ENCODE data around the gene DMRTA2.
A peak's percentile ranks its signal among the peaks of the same experiment; 100 is the strongest.
"Not testable (repeated sequence)": the region's sequence is repeated elsewhere in the genome, so short reads cannot be mapped to it uniquely, and the experiment has no call there.

Gene DMRTA2

DNA sequence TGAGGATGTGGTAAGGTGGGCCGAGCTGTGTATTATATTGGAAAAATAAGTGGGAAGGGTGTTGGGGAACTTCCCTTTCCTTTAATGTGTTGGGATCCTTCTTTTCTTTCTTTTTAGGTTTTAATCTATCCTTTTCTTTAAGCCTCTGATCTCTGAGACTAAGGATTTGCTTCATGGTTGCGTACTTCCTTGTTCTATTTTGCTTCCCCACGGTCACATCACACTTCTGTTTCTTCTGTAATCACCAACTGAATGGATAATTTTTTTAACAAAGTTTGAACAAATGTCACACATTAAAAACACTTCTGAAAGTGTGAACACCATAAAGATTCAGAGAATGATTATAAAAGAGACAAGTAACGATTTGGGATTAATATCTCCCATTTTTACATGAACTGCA is 17.4 kb downstream of the DMRTA2 start:
- no peak for DNase-seq (ENCODE audit: low read depth)
- H3K4me3 ChIP-seq (ENCODE audit: low read depth, low read length): no peak overlapping the region
- TF ChIP-seq CTCF (IDR thresholded peaks at IDR 0.05; ENCODE audit: low read depth, low read length): no peak
- no peak for TF ChIP-seq MYC (IDR thresholded peaks at IDR 0.05; ENCODE audit: low read depth, low read length)

DNA sequence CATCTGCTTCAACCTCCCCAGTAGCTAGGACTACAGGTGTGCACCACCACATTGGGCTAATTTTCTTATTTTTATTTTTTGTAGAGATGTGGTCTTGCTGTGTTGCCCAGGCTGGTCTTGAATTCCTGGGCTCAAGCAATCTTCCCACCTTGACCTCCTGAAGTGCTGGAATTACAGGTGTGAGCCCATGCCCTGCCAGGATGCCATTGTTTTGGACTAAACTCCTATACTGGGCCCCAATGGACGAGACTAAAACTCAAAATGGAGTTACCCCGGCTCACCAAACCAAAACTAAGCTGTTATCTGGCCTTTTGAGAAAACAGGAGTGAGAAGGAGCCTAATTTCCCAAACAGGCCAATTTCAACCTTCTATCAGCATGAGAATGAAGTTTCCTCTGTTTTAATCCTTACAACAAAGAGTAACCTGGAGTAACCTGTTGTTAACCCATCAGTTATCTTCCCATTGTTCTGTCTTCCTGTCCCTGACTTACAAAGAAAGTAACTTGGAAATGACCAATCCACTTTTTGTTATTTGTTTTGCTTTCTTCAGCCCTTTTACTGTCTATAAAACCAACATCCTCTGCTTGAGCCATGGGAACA is 29.6 kb downstream of the DMRTA2 start:
- H3K4me3 ChIP-seq (ENCODE audit: low read depth, low read length): no peak overlapping the region
- TF ChIP-seq MAX (IDR thresholded peaks at IDR 0.05; ENCODE audit: low read depth, low read length) (no peak), CTCF (IDR thresholded peaks at IDR 0.05; ENCODE audit: low read depth, low read length) (no peak), POLR2A (IDR thresholded peaks at IDR 0.05; ENCODE audit: extremely low read depth, insufficient read length) (no peak), MYC (IDR thresholded peaks at IDR 0.05; ENCODE audit: low read depth, low read length) (no peak)
- no peak for DNase-seq (ENCODE audit: low read depth)

DNA sequence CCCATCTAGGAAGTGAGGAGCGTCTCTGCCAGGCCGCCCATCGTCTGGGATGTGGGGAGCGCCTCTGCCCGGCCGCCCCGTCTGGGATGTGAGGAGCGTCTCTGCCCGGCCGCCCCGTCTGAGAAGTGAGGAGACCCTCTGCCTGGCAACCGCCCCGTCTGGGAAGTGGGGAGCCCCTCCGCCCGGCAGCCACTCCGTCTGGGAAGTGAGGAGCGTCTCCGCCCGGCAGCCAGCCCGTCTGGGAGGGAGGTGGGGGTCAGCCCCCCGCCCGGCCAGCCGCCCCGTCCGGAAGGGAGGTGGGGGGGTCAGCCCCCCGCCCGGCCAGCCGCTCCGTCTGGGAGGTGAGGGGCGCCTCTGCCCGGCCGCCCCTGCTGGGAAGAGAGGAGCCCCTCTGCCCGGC is 41.7 kb downstream of the DMRTA2 start:
- H3K4me3 ChIP-seq (ENCODE audit: low read depth, low read length); DNase-seq (ENCODE audit: low read depth): not testable (repeated sequence)

DNA sequence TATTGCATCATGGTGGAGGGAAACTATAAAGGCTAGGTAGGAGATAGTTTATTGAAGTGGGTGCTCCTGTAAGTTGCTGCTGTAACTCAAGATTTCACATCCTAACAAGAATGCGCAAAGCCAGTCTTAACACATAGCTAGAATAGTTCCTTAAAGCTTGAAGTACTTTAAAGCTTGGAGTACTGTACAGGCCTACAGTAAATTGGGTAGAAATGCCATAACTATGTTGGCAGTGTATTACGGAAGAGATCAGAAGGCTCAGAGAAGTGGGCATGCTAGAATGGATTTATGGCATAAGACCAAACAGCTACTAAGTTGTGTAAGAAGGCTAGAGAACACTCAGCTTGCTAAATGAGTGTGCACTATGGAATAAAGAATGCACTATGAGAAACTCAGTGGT is 44.5 kb downstream of the DMRTA2 start:
- TF ChIP-seq POLR2A (IDR thresholded peaks at IDR 0.05; ENCODE audit: extremely low read depth, insufficient read length) (no peak), MYC (IDR thresholded peaks at IDR 0.05; ENCODE audit: low read depth, low read length) (no peak), CTCF (IDR thresholded peaks at IDR 0.05; ENCODE audit: low read depth, low read length) (no peak), MAX (IDR thresholded peaks at IDR 0.05; ENCODE audit: low read depth, low read length) (no peak)
- peak; percentile 10 for DNase-seq (ENCODE audit: low read depth)
- no peak overlapping the region for H3K4me3 ChIP-seq (ENCODE audit: low read depth, low read length)

DNA sequence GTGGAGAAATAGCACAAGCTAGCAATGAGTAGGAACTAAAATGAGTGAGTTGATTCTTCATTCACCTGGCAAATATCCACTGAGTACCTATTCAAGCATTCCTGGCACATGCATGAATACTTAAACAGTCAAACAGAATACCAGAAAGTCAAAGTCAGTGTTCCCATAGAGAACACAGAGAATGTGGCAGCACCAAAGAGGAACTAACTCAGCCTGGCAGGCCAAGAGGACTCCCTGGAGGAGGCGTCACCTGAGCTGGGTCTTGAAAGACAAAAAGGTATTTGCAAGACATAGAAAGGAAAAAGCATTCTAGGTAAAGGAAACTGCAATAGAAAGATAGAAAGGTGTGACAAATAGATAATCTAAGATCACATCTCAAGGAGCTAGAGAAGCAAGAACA is 49.7 kb downstream of the DMRTA2 start:
- TF ChIP-seq POLR2A (IDR thresholded peaks at IDR 0.05; ENCODE audit: extremely low read depth, insufficient read length) (no peak), MYC (IDR thresholded peaks at IDR 0.05; ENCODE audit: low read depth, low read length) (no peak), MAX (IDR thresholded peaks at IDR 0.05; ENCODE audit: low read depth, low read length) (no peak), CTCF (IDR thresholded peaks at IDR 0.05; ENCODE audit: low read depth, low read length) (no peak)
- no peak for DNase-seq (ENCODE audit: low read depth)
- H3K4me3 ChIP-seq (ENCODE audit: low read depth, low read length): no peak overlapping the region

DNA sequence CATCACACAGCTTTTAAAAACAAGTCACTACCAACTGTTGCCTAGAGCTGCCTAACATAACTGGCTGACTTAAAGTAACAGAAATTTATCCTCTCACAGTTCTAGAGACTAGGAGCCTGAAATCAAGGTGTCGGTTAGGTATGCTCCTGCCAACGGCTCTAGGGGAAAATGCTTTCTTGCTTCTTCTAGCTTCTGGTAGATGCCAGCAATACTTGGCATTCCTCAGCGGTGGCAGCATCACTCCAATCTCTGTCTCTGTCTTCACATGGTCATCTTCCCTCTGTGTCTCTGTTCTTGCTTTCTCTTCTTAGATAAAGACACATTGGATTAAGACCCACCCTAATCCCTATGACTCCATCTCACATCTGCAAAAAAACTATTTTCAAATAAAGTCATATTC is 51.5 kb downstream of the DMRTA2 start:
- TF ChIP-seq MYC (IDR thresholded peaks at IDR 0.05; ENCODE audit: low read depth, low read length) (no peak), MAX (IDR thresholded peaks at IDR 0.05; ENCODE audit: low read depth, low read length) (no peak), POLR2A (IDR thresholded peaks at IDR 0.05; ENCODE audit: extremely low read depth, insufficient read length) (no peak), CTCF (IDR thresholded peaks at IDR 0.05; ENCODE audit: low read depth, low read length) (no peak)
- DNase-seq (ENCODE audit: low read depth): no peak
- no peak overlapping the region for H3K4me3 ChIP-seq (ENCODE audit: low read depth, low read length)

Data from NB4 (cell line).